ENCODE measurements around the gene RNF182. TPM values are rescaled to one million over a fixed set of nuclear protein-coding genes. Genes with fewer than 3 reads are reported as not detected.
"Not testable (repeated sequence)": the region's sequence is repeated elsewhere in the genome, so short reads cannot be mapped to it uniquely, and the experiment has no call there.

Gene RNF182, protein sequence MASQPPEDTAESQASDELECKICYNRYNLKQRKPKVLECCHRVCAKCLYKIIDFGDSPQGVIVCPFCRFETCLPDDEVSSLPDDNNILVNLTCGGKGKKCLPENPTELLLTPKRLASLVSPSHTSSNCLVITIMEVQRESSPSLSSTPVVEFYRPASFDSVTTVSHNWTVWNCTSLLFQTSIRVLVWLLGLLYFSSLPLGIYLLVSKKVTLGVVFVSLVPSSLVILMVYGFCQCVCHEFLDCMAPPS
- total RNA-seq, result not detected

DNA sequence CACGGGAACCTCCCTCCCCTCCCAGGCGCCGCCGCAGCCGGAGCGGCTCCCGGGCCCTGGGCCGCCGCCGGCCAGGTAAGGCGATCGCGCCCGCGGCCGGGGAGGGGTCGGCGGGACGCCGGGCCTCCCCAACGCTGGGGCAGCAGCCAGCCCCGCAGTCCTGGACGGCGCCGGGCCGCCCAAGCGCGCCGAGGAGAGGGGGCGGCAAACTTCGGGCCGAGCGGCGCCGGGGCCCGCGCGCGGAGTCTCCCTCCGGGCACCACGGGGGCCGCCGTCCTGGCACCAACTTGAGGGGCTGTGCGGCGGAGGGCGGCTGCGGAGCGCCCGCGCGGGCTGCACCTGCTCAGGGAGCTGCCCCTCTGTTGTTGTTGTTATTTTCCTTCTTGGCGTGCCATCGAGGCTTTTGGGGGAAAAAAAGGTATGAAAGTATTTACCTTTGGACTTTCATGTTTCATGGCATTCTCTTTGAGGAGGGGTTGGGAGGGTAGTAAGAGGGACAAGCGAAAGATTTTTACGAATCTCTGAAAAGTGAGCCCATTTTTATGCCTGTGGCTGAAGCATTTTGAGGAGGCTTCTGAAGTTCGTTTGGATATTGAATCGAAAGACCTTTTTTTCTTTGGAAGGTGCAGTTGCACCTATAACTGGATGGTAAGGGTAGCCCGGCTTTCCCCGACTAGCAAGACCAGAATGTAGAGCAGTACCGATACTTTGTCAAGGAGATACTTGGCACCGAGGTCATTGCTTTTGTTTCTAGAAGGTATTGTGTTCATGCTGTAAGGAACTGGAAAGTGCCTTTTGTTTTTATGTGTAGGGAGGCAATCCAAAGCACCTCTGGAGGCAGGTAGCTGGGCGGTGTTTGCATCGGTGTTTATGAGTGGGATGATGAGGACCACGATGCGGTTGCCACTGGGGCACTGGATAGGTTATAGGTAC is at the start of gene RNF182:
TSS of gene RNF182 (plus strand) at position 4 of the 933 bp plus-strand sequence. CDS start 52,168 bp downstream, outside the sequence.
- H3K27ac Mint-ChIP-seq, result no peak within 1 kb of the TSS
- H3K4me3 Mint-ChIP-seq, result peak within 1 kb of the TSS; percentile 61
- ChIA-PET CTCF (interaction anchor here (0.7 to 5.0 kb wide), 4 partner anchors 14 to 141 kb away, joined by 3 to 29 read pairs (median 4); no protein-coding TSS in a partner anchor), POLR2A (interaction anchor here (0.6 kb wide), 1 partner anchor 67 kb away, joined by 4 read pairs; no protein-coding TSS in a partner anchor)
- H3K4me1 Mint-ChIP-seq (ENCODE audit: low read depth), result peaks cover 14% of the 10 kb centered on the region
- H3K9me3 Mint-ChIP-seq (ENCODE audit: insufficient read depth), result no peaks in the 10 kb centered on the region
- peaks cover 2% of the 10 kb centered on the region for H3K36me3 Mint-ChIP-seq (ENCODE audit: low read depth)
- ATAC-seq (peak; percentile 88), DNase-seq (no peak)
- H3K27me3 Mint-ChIP-seq (ENCODE audit: low read depth), result peaks cover 58% of the 10 kb centered on the region

DNA sequence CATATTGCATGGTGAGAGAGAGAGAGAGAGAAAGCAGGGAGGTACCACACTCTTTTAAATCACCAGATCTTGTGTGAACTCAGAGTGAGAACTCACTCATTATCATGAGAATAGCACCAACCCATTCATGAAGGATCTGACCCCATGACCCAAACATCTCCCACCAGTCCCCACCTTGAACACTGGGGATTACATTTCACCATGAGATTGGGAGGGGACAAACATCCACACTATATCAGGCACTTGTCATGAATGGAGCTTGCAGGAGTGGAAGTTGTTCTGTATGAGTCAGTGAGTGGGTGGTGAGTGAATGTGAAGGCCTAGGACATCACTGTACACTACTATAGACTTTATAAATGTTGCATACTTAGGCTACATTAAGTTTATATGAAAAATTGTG is 47.7 kb upstream of the RNF182 start:
- no peak for ATAC-seq
- H3K27me3 Mint-ChIP-seq (ENCODE audit: low read depth), result peaks cover 8% of the 10 kb centered on the region
- no peak for DNase-seq
- no peaks in the 10 kb centered on the region for H3K9me3 Mint-ChIP-seq (ENCODE audit: insufficient read depth)
- ChIA-PET CTCF (interaction anchor here (1.4 kb wide), 1 partner anchor 169 kb away, joined by 6 read pairs; no protein-coding TSS in a partner anchor), POLR2A (no interaction called here)
- H3K27ac Mint-ChIP-seq, result no peak overlapping the region
- no peak overlapping the region for H3K4me3 Mint-ChIP-seq
- peaks cover 10% of the 10 kb centered on the region for H3K4me1 Mint-ChIP-seq (ENCODE audit: low read depth)
- H3K36me3 Mint-ChIP-seq (ENCODE audit: low read depth), result no peaks in the 10 kb centered on the region

DNA sequence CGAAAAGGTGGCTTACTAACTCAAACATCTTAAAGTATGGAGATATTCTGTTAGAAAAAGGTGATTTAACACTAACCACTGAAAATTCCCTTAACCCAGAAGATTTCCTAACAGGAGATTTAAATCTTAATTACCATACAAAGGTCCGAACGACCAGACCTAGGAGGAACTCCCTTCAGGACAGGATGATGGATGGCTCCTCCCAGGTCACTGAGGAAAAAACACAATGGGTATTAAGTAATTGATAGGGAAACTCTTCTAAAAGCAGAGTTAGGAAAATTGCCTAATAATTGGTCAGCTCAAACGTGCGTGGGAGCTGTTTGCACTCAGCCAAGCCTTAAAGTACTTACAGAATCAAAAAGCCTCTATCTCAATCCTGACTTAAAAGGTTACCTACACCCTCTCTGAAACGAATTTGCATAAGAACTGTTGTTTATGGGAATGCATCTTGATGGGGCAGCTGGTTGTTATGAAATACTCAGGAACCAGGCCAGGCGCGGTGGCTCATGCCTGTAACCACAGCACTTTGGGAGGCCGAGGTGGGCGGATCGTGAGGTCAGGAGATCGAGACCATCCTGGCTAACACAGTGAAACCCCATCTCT is 44.6 kb upstream of the RNF182 start:
- H3K4me3 Mint-ChIP-seq; H3K4me1 Mint-ChIP-seq (ENCODE audit: low read depth); CTCF ChIA-PET; POLR2A ChIA-PET; H3K27ac Mint-ChIP-seq; DNase-seq; ATAC-seq; H3K9me3 Mint-ChIP-seq (ENCODE audit: insufficient read depth); H3K36me3 Mint-ChIP-seq (ENCODE audit: low read depth); H3K27me3 Mint-ChIP-seq (ENCODE audit: low read depth): not testable (repeated sequence)

DNA sequence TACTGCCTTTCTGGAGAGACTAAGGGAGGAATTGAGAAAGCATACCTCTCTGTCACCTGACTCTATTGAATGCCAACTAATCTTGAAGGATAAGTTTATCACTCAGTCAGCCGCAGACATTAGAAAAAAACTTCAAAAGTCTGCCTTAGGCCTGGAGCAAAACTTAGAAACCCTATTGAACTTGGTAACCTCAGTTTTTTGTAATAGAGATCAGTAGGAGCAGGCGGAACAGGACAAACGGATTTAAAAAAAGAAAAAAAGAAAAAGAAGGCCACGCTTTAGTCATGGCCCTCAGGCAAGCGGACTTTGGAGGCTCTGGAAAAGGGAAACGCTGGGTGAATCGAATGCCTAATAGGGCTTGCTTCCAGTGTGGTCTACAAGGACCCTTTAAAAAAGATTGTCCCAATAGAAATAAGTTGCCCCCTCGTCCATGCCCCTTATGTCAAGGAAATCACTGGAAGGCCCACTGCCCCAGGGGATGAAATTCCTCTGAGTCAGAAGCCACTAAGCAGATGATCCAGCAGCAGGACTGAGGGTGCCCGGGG is 43.1 kb upstream of the RNF182 start:
- no peaks in the 10 kb centered on the region for H3K9me3 Mint-ChIP-seq (ENCODE audit: insufficient read depth)
- CTCF ChIA-PET, result no interaction called here
- no peak for ATAC-seq
- no peak overlapping the region for H3K4me3 Mint-ChIP-seq
- no peaks in the 10 kb centered on the region for H3K4me1 Mint-ChIP-seq (ENCODE audit: low read depth)
- no peak for DNase-seq
- no peaks in the 10 kb centered on the region for H3K27me3 Mint-ChIP-seq (ENCODE audit: low read depth)
- no peaks in the 10 kb centered on the region for H3K36me3 Mint-ChIP-seq (ENCODE audit: low read depth)
- no peak overlapping the region for H3K27ac Mint-ChIP-seq
- POLR2A ChIA-PET, result no interaction called here

DNA sequence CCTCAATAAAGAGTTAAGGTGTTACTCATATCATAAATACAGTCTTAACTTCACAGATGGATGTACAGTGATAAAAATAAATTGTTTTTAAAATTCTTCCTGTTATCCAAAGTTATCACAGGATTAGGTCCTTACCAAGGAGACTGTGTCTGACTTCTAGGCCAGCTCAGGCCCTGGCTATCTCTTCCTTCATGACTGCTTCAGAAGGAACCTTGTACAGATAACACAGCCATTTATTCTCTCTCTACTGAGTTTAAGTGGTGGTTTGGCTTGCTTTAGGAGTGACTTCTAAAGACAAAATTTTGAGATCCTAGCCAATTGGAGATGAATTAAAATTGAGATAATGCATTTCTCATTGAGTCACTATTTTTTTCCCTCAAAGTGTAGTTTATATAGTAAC is 40.8 kb upstream of the RNF182 start:
- ChIA-PET POLR2A (no interaction called here), CTCF (no interaction called here)
- H3K9me3 Mint-ChIP-seq (ENCODE audit: insufficient read depth), result no peaks in the 10 kb centered on the region
- ATAC-seq, result no peak
- H3K27ac Mint-ChIP-seq, result no peak overlapping the region
- H3K4me1 Mint-ChIP-seq (ENCODE audit: low read depth), result no peaks in the 10 kb centered on the region
- H3K4me3 Mint-ChIP-seq, result no peak overlapping the region
- H3K27me3 Mint-ChIP-seq (ENCODE audit: low read depth), result no peaks in the 10 kb centered on the region
- no peaks in the 10 kb centered on the region for H3K36me3 Mint-ChIP-seq (ENCODE audit: low read depth)
- DNase-seq, result no peak

DNA sequence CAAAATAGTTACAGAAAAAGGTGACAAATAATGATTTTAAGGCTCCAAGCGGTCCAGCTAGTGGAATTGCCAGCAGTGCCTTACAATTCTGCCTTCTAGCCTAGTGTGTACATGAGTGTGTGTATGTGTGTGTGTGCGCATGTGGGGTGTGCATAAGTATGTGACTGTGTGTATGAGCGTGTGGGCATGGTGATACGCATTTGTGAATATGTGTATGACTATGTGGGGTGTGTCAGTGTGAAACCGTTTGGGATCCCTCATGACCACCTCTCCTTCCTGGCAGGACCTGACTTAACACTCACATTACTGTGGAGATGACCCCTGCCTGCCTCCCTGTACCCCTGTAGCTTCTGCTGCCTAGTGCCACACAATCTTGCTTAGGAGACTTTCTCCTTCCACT is 40.4 kb upstream of the RNF182 start:
- H3K27ac Mint-ChIP-seq, result no peak overlapping the region
- no peaks in the 10 kb centered on the region for H3K4me1 Mint-ChIP-seq (ENCODE audit: low read depth)
- H3K36me3 Mint-ChIP-seq (ENCODE audit: low read depth), result no peaks in the 10 kb centered on the region
- ChIA-PET CTCF (interaction anchor here (0.8 kb wide), 1 partner anchor 1709 kb away, joined by 3 read pairs; no protein-coding TSS in a partner anchor), POLR2A (no interaction called here)
- ATAC-seq (no peak), DNase-seq (no peak)
- H3K4me3 Mint-ChIP-seq, result no peak overlapping the region
- no peaks in the 10 kb centered on the region for H3K9me3 Mint-ChIP-seq (ENCODE audit: insufficient read depth)
- H3K27me3 Mint-ChIP-seq (ENCODE audit: low read depth), result no peaks in the 10 kb centered on the region

DNA sequence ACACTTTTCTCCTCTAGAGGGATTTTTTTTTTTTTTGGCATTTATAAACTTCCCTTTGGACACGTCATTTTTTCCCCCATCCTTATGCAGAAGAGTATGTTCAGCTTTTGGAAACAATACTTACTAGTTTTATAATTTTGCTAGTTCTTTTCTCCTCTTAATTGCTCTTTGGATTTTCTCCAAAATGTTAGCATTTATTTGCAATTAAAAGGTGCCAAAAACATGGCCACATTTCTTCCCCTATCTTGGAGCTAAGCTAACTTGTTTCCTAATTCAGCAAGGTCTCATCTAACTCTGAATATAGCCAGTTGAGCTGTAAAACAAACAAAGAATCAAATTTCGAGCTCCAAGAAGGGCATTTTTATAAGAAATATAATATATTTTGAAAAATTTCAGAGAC is 39.2 kb upstream of the RNF182 start:
- Mint-ChIP-seq H3K4me1 (ENCODE audit: low read depth) (no peaks in the 10 kb centered on the region), H3K4me3 (no peak overlapping the region), H3K36me3 (ENCODE audit: low read depth) (no peaks in the 10 kb centered on the region), H3K27ac (no peak overlapping the region), H3K9me3 (ENCODE audit: insufficient read depth) (no peaks in the 10 kb centered on the region), H3K27me3 (ENCODE audit: low read depth) (no peaks in the 10 kb centered on the region)
- CTCF ChIA-PET, result interaction anchor here (1.1 to 2.5 kb wide), 3 partner anchors 11 to 181 kb away, joined by 3 to 16 read pairs (median 7); no protein-coding TSS in a partner anchor
- POLR2A ChIA-PET, result no interaction called here
- no peak for DNase-seq
- ATAC-seq, result no peak

DNA sequence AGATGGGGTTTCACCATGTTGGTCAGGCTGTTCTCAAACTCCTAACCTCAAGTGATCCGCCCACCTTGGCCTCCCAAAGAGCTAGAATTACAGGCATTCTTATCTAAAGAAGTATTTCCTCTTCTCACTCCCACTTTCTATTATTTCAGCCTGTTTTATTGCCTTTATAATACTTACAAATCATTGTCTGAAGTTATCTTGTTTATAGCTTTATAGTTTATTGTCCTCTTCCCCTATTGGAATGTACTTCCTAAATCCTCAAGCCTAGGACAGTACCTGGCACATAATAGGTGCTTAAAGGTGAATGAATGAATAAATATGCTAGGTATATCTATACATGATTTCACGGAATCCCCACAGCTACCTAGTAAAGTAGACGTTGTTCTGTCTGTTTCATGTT is 37.8 kb upstream of the RNF182 start:
- no peaks in the 10 kb centered on the region for H3K4me1 Mint-ChIP-seq (ENCODE audit: low read depth)
- H3K36me3 Mint-ChIP-seq (ENCODE audit: low read depth), result no peaks in the 10 kb centered on the region
- H3K27me3 Mint-ChIP-seq (ENCODE audit: low read depth), result peaks cover under 1% of the 10 kb centered on the region
- DNase-seq (no peak), ATAC-seq (no peak)
- no peak overlapping the region for H3K4me3 Mint-ChIP-seq
- ChIA-PET POLR2A (no interaction called here), CTCF (interaction anchor here (2.5 kb wide), 1 partner anchor 13 kb away, joined by 16 read pairs; no protein-coding TSS in a partner anchor)
- H3K27ac Mint-ChIP-seq, result no peak overlapping the region
- no peaks in the 10 kb centered on the region for H3K9me3 Mint-ChIP-seq (ENCODE audit: insufficient read depth)

DNA sequence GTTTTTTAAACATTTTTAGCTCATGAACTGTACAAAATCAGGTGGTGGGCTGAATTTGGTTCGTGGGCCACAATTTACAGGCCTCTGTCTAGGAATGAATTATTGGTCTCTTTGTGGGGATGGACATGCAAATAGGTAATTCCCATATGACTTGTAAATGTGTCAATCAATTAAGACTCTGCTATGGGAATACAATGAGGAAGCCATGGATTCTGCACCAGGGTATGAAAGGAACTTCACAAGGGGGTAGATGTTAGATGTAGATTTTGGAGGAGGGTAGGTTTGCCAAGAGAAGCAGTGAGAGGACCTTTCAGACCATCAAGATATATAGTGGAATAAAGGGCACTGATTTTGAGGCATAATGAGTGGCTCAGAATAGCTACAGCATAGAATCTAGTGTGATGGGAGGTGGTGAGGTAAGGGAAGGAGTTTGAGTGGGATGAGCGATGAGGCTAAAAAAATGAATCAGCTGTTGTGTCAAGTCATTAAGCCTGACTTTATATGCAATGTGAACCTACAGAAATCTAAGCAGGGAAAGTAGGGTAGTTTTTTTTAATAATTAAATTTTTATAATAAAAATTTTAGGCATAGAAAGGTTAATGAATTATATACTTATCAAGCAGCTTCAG is 32.6 kb upstream of the RNF182 start:
- ATAC-seq (no peak), DNase-seq (no peak)
- no peaks in the 10 kb centered on the region for H3K9me3 Mint-ChIP-seq (ENCODE audit: insufficient read depth)
- no peak overlapping the region for H3K4me3 Mint-ChIP-seq
- CTCF ChIA-PET, result interaction anchor here (1.1 to 1.5 kb wide), 2 partner anchors 16 to 18 kb away, joined by 3 to 4 read pairs; no protein-coding TSS in a partner anchor
- no peaks in the 10 kb centered on the region for H3K36me3 Mint-ChIP-seq (ENCODE audit: low read depth)
- no peaks in the 10 kb centered on the region for H3K4me1 Mint-ChIP-seq (ENCODE audit: low read depth)
- no peak overlapping the region for H3K27ac Mint-ChIP-seq
- peaks cover 16% of the 10 kb centered on the region for H3K27me3 Mint-ChIP-seq (ENCODE audit: low read depth)
- POLR2A ChIA-PET, result no interaction called here

DNA sequence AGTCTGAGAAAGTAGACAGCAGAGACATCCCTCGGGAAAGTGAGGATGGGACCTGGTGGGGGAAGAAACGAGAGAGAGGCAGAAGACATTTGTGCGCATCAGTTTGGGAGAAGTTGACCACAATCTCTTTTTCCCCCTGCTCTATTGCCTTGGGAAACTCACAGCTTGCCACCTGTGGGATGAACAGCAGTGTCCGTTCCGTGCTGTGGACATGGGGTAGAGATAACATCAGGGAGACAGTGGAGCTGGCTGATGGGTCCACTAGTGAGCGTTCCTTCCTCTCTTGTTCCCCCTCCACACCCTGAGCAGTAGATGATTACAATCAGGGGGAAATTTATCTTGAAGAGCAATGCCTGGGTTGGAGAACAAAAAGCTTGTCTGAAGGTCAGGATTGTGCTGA is 21.8 kb upstream of the RNF182 start:
- no peak overlapping the region for H3K4me3 Mint-ChIP-seq
- CTCF ChIA-PET, result no interaction called here
- H3K27me3 Mint-ChIP-seq (ENCODE audit: low read depth), result peaks cover 29% of the 10 kb centered on the region

DNA sequence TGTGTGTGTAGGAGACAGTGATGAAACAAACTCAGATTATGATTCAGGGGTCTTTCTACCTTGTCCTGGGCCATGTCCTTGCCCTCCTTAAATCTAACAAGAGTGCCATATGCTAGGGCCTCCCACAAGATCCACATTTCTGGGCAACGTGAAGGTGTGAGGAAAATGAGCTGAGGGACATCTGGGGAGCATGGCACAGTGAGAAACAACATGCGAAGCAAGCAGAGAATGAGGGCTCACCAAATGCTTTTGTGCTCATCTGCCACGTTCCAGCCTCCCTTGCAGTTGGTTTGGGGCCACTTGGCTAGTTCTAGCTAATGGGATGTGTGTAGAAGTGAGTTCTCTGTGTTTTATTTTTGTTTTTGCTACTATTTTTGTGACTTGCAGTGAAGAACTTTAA is 21.4 kb upstream of the RNF182 start:
- H3K4me3 Mint-ChIP-seq, result no peak overlapping the region
- POLR2A ChIA-PET, result no interaction called here
- CTCF ChIA-PET, result no interaction called here
- H3K4me1 Mint-ChIP-seq (ENCODE audit: low read depth), result no peaks in the 10 kb centered on the region
- no peak overlapping the region for H3K27ac Mint-ChIP-seq
- DNase-seq, result no peak
- H3K9me3 Mint-ChIP-seq (ENCODE audit: insufficient read depth), result no peaks in the 10 kb centered on the region
- no peaks in the 10 kb centered on the region for H3K36me3 Mint-ChIP-seq (ENCODE audit: low read depth)
- ATAC-seq, result no peak
- peaks cover 29% of the 10 kb centered on the region for H3K27me3 Mint-ChIP-seq (ENCODE audit: low read depth)

More for the DNA sequence above, 21.8 kb upstream of the RNF182 start:
- Mint-ChIP-seq H3K36me3 (ENCODE audit: low read depth) (no peaks in the 10 kb centered on the region), H3K27ac (no peak overlapping the region), H3K4me1 (ENCODE audit: low read depth) (no peaks in the 10 kb centered on the region), H3K9me3 (ENCODE audit: insufficient read depth) (no peaks in the 10 kb centered on the region)
- ATAC-seq (no peak), DNase-seq (no peak)
- POLR2A ChIA-PET, result no interaction called here

Measured in activated CD8-positive, alpha-beta T cell treated with anti-CD3 and anti-CD28 coated beads, Interleukin-2, amount 10 ng/mL, durations not matched to agents 7 days and 5 days (primary cell).